H1 (cell line): ENCODE data around the gene PRMT6. TPM values are rescaled to one million over a fixed set of nuclear protein-coding genes. Genes with fewer than 3 reads are reported as not detected.

Experiments used
- ATF3 ChIP-seq: IDR thresholded peaks from 2 replicates; pipeline ENCODE4 v1.6.1; 2011; ENCODE audit warnings: low read depth, mild to moderate bottlenecking, low read length; ENCODE audit not compliant: insufficient read depth
- CHD1 ChIP-seq: IDR thresholded peaks from 2 replicates; pipeline ENCODE4 v1.6.1; 2012; ENCODE audit warnings: low read depth, low read length, improper control_type of control experiment
- CHD7 ChIP-seq: fragments of 300-600 bp; sonication (generic); IDR thresholded peaks from 2 replicates; pipeline ENCODE4 v1.7.1; 2012; ENCODE audit warnings: low read length, moderate library complexity, mild to moderate bottlenecking, inconsistent platforms; ENCODE audit not compliant: insufficient replicate concordance
- EP300 ChIP-seq, 2 experiments: IDR thresholded peaks; 1 replicate in 1 of 2; 2 replicates in 1 of 2; pipeline ENCODE4 v1.6.1; 2011 to 2012; ENCODE audit warnings: low read depth in 2 of 2, low read length in 2 of 2, mild to moderate bottlenecking in 2 of 2, borderline replicate concordance in 1 of 2, inconsistent platforms in 1 of 2, moderate library complexity in 1 of 2
- HDAC2 ChIP-seq, 2 experiments: fragments of 300-600 bp in 1 of 2; sonication (generic) in 1 of 2; IDR thresholded peaks; 2 replicates each; pipeline ENCODE4 v1.6.1; 2011 to 2012; ENCODE audit warnings: low read depth in 2 of 2, low read length in 2 of 2, mild to moderate bottlenecking in 2 of 2, moderate library complexity in 2 of 2, borderline replicate concordance in 1 of 2, inconsistent platforms in 1 of 2
- POLR2AphosphoS5 ChIP-seq: IDR thresholded peaks from 2 replicates; pipeline ENCODE4 v1.6.1; 2011; ENCODE audit warnings: low read depth, low read length
- RBBP5 ChIP-seq: IDR thresholded peaks from 2 replicates; pipeline ENCODE4 v1.7.1; 2012; ENCODE audit warnings: low read depth, mild to moderate bottlenecking, inconsistent platforms, low read length, moderate library complexity, borderline replicate concordance
- RXRA ChIP-seq: IDR thresholded peaks from 2 replicates; pipeline ENCODE4 v1.6.1; 2011; ENCODE audit warnings: low read depth, mild to moderate bottlenecking, low read length, moderate library complexity; ENCODE audit not compliant: insufficient read depth
- SP2 ChIP-seq: IDR thresholded peaks from 2 replicates; pipeline ENCODE4 v1.6.1; 2012; ENCODE audit warnings: mild to moderate bottlenecking, low read length, inconsistent platforms
- SUZ12 ChIP-seq: fragments of 200-600 bp; sonication (generic); IDR thresholded peaks from 2 replicates; pipeline ENCODE4 v1.6.1; 2012; ENCODE audit warnings: mild to moderate bottlenecking, inconsistent platforms, low read length, moderate library complexity, mixed read lengths
- polyA plus RNA-seq, 7 experiments: library from polyadenylated mRNA; depleted of rRNA in 3 of 7; stranded (reverse) in 5 of 7; unstranded in 2 of 7; fragments of >200 nt in 5 of 7; fragments of 200-250 nt in 2 of 7; gene quantifications; 1 replicate in 5 of 7; 2 replicates in 1 of 7; 4 replicates in 1 of 7; pipeline versions ENCODE4 v1.2.1 to v1.2.3, GENCODE V29; 2011 to 2013; ENCODE audit warnings: missing spikeins in 2 of 7, mixed read lengths in 2 of 7
- total RNA-seq: library from RNA; stranded (reverse); fragmentation: NEBNext Ultra II Directional; extraction: Animal tissue kit (Norgen Biotek cat#: 25700); gene quantifications from 2 replicates; pipeline ENCODE4 v1.2.1, GENCODE V29; 2021

The PRMT6 gene
- total and polyA plus RNA-seq, 2 of the 8 experiments (the other 6 are each of a cell fraction or from before 2014, with no cell fraction given) = 23.6 to 38.2 TPM

- no peak for TF ChIP-seq CHD7
- TF ChIP-seq EP300 (IDR thresholded peaks at IDR 0.05; ENCODE audit: borderline replicate concordance in 1 of 2, low read depth in 2 of 2, low read length in 2 of 2) = no peak
- TF ChIP-seq SUZ12 = no peak
- no peak for TF ChIP-seq SP2
- TF ChIP-seq POLR2AphosphoS5 = no peak
- no peak for TF ChIP-seq RBBP5
- TF ChIP-seq RXRA = no peak
- no peak for TF ChIP-seq HDAC2 (IDR thresholded peaks at IDR 0.05; ENCODE audit: borderline replicate concordance in 1 of 2, low read depth in 2 of 2, low read length in 2 of 2)
- TF ChIP-seq ATF3 = no peak
- no peak for TF ChIP-seq CHD1
Measured at GRCh38 chr1:107098961-107099360, 42.5 kb downstream of the PRMT6 start (continued).
